Tibial nerve (tissue), 4 donors: Measurements from ENCODE around the gene SLC16A10. TPM values are rescaled to one million over a fixed set of nuclear protein-coding genes. Genes with fewer than 3 reads are reported as not detected.
"Not testable (repeated sequence)": the region's sequence is repeated elsewhere in the genome, so short reads cannot be mapped to it uniquely, and the experiment has no call there.

Experiments
- DNase-seq, 2 donors: peaks; one replicate each; pipeline ENCODE4 v3.0.0-alpha.2; 2019; ENCODE audit warnings: low spot score in 2 of 2
- H3K27ac ChIP-seq, 4 donors: fragments of 200-600 bp; sonication (generic) in 3 of 4; one replicate each; pipeline ENCODE4 v1.5.1; 2017 to 2019; ENCODE audit warnings: mild to moderate bottlenecking in 1 of 4
- H3K27me3 ChIP-seq, 2 donors: fragments of 200-600 bp; sonication (generic) in 1 of 2; one replicate each; pipeline versions ENCODE4 v1.5.1 to v1.6.0; 2017 to 2019
- H3K36me3 ChIP-seq, 3 donors: fragments of 200-600 bp; sonication (generic); one replicate each; pipeline ENCODE4 v1.5.1; 2018 to 2019
- H3K4me1 ChIP-seq, 4 donors: fragments of 200-600 bp; sonication (generic) in 3 of 4; one replicate each; pipeline ENCODE4 v1.5.1; 2017 to 2019
- H3K4me3 ChIP-seq, 4 donors: fragments of 200-600 bp; sonication (generic) in 3 of 4; one replicate each; pipeline ENCODE4 v1.5.1; 2017 to 2019; ENCODE audit warnings: mild to moderate bottlenecking in 1 of 4, moderate library complexity in 1 of 4
- H3K9me3 ChIP-seq, 4 donors: fragments of 200-600 bp; sonication (generic) in 3 of 4; one replicate each; pipeline ENCODE4 v1.5.1; 2017 to 2019
- CTCF ChIP-seq, 5 experiments: fragments of 200-600 bp in 3 of 5; fragments of 450-650 bp in 2 of 5; sonication (generic) in 3 of 5; IDR thresholded peaks; one replicate each; pipeline ENCODE4 v1.5.1; 2016 to 2019; ENCODE audit warnings: antibody characterized with exemption in 5 of 5, mild to moderate bottlenecking in 3 of 5, moderate library complexity in 2 of 5
- EP300 ChIP-seq, 2 donors: sonication (generic); formaldehyde crosslinking; IDR thresholded peaks; one replicate each; pipeline ENCODE4 v1.6.1; 2017; ENCODE audit warnings: antibody characterized with exemption in 2 of 2, mild to moderate bottlenecking in 1 of 2
- POLR2A ChIP-seq, 2 donors: fragments of 450-650 bp; IDR thresholded peaks; one replicate each; pipeline ENCODE4 v1.6.1; 2017; ENCODE audit warnings: antibody characterized with exemption in 2 of 2, mild to moderate bottlenecking in 2 of 2, moderate library complexity in 2 of 2
- WGBS, 2 donors: methylation state at CpG; one replicate each; pipeline ENCODE4 v1.1.5; 2018; 5-methylcytosine and 5-hydroxymethylcytosine counted together
- total RNA-seq, 4 donors: library from RNA; depleted of rRNA; stranded (reverse); fragments of >200 nt; gene quantifications; one replicate each; pipeline ENCODE4 v1.1.0, GENCODE V29; 2016

The SLC16A10 gene
- total RNA-seq, 4 donors from 2014 or later, result 0.20 to 32.7 (median 1.3) TPM

DNA sequence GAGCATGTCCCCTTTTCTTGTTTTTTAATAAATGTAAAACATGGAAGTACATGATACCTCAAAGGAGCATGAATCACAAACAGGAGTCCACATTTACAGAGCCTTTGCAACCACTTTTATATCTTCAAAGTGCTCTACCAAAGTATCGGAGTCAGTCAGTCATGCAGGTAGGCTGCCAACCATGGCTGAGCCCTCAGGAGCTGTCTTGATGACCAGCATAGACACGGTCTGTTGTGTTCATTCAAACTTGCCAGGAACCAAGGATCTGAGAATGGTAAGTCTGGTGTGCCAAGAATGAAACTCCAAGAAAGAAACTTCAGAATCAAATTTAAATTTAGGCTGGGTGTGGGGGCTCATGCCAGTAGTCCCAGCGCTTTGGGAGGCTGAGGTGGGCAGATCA is 111.5 kb downstream of the SLC16A10 start:
- TF ChIP-seq CTCF (IDR thresholded peaks at IDR 0.05) (no peak), EP300 (IDR thresholded peaks at IDR 0.05) (no peak), POLR2A (IDR thresholded peaks at IDR 0.05) (no peak)
- DNase-seq, result no peak
- Histone ChIP-seq H3K4me1 (no peaks in the 10 kb centered on the region), H3K27me3 (no peaks in the 10 kb centered on the region), H3K36me3 (no peaks in the 10 kb centered on the region), H3K27ac (no peak overlapping the region), H3K4me3 (no peak overlapping the region), H3K9me3 (no peaks in the 10 kb centered on the region)
- WGBS, 2 donors, result 95 to 98% methylated on average over 3 of the region's 3 CpGs

- no peaks in the 10 kb centered on the region for H3K9me3 ChIP-seq
- no peak overlapping the region for H3K4me3 ChIP-seq
- H3K27me3 ChIP-seq, result no peaks in the 10 kb centered on the region
- no peak overlapping the region for H3K27ac ChIP-seq
- DNase-seq, result no peak
- no peaks in the 10 kb centered on the region for H3K4me1 ChIP-seq
- 50 to 57% methylated on average over 1 of the region's 1 CpG for WGBS, 2 donors
- no peaks in the 10 kb centered on the region for H3K36me3 ChIP-seq
- TF ChIP-seq CTCF (IDR thresholded peaks at IDR 0.05) (no peak), POLR2A (IDR thresholded peaks at IDR 0.05) (no peak), EP300 (IDR thresholded peaks at IDR 0.05) (no peak)
These were observed 112.6 kb downstream of the SLC16A10 start for GRCh38 chr6:111199935-111200334.

DNA sequence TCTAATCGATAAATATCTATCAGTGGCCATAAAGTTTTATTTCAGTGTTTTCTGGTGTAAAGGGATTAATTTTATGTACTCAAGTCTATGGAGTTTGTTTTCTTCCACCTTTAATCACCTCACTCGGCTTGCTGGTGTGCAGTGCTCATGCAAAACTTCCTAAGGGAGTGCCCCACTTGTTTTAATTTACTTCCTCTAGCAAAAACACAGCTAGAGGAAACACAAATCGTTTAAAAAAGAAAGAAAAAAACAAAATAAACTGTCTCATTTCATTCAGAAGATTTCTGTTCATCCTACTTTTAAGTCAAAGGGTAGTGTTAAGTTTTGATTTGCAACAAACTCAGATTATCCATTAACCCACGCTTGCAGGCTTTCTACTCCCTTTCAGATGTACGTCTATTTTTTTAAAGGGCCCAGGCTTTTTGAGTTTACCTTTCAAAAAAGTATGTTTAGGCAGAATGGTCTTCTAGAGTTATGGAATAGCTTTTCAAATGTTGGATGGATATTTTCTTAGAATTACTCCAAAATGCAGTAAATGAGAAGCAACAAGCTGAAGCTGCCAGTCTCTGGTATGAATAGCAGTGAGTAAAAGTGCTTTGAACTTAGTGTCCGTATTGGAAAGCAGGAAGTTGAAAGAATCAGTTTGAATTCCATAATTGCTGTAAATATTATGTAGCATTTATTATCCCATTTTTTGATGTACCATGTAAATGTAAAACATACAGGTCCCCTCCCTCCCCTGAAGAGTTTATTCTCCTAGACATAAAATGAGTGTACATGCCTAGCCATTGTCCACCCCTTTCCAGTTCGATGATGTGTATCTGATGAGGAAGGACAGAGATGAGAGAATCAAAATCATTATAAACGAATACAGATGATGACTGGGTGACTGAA is 113.3 kb downstream of the SLC16A10 start:
- Histone ChIP-seq H3K9me3 (no peaks in the 10 kb centered on the region), H3K4me1 (no peaks in the 10 kb centered on the region), H3K4me3 (no peak overlapping the region), H3K36me3 (no peaks in the 10 kb centered on the region), H3K27me3 (no peaks in the 10 kb centered on the region), H3K27ac (no peak overlapping the region)
- TF ChIP-seq EP300 (IDR thresholded peaks at IDR 0.05) (no peak), POLR2A (IDR thresholded peaks at IDR 0.05) (no peak), CTCF (IDR thresholded peaks at IDR 0.05) (no peak)
- 52 to 56% methylated on average over 8 of the region's 8 CpGs for WGBS, 2 donors
- DNase-seq, result no peak

GRCh38 chr6:111201244-111201554 is 113.9 kb downstream of the SLC16A10 start:
- no peaks in the 10 kb centered on the region for H3K27me3 ChIP-seq
- no peaks in the 10 kb centered on the region for H3K4me1 ChIP-seq
- DNase-seq, result no peak
- 54 to 71% methylated on average over 1 of the region's 1 CpG for WGBS, 2 donors
- no peaks in the 10 kb centered on the region for H3K9me3 ChIP-seq
- H3K36me3 ChIP-seq, result no peaks in the 10 kb centered on the region
- TF ChIP-seq POLR2A (IDR thresholded peaks at IDR 0.05) (no peak), CTCF (IDR thresholded peaks at IDR 0.05) (no peak), EP300 (IDR thresholded peaks at IDR 0.05) (no peak)
- no peak overlapping the region for H3K27ac ChIP-seq
- no peak overlapping the region for H3K4me3 ChIP-seq

DNA sequence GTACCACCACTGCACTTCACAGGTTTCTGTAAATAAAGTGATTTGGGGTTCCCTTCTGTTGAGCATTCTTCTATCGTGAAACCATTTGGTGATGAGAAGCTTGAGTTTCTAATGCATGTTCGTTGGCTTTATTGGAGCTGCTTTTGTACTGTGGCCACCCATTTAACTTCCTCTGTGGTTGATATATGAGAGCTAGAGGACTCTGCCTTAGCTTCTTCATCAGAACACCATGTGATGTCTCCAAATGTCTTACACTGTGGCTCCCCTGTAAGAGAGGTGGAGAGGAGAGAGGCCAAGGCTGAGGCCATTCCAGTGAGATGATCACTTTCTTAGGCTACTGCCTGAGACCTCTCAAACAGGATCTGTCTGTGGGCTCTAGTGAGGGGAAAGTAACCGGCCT is 114.5 kb downstream of the SLC16A10 start:
- WGBS, 2 donors, result 89 to 90% methylated on average over 3 of the region's 3 CpGs
- Histone ChIP-seq H3K27ac (no peak overlapping the region), H3K36me3 (no peaks in the 10 kb centered on the region), H3K27me3 (no peaks in the 10 kb centered on the region), H3K4me3 (no peak overlapping the region), H3K9me3 (no peaks in the 10 kb centered on the region), H3K4me1 (no peaks in the 10 kb centered on the region)
- no peak for DNase-seq
- TF ChIP-seq CTCF (IDR thresholded peaks at IDR 0.05) (no peak), POLR2A (IDR thresholded peaks at IDR 0.05) (no peak), EP300 (IDR thresholded peaks at IDR 0.05) (no peak)

GRCh38 chr6:111203539-111203938 is 116.2 kb downstream of the SLC16A10 start:
- DNase-seq, result not testable (repeated sequence)

More at GRCh38 chr6:111203539-111203938, 116.2 kb downstream of the SLC16A10 start:
- not testable (repeated sequence) for H3K9me3 ChIP-seq, H3K4me3 ChIP-seq, H3K36me3 ChIP-seq, H3K27ac ChIP-seq, H3K4me1 ChIP-seq, H3K27me3 ChIP-seq
- WGBS, 2 donors, result 93 to 95% methylated on average over 4 of the region's 4 CpGs
